Activated T-cell treated with anti-CD3 and anti-CD28 coated beads, Interleukin-2, amount 50 U/mL, for 24 hours (primary cell): ENCODE measurements around the gene VCAM1.
"Not testable (repeated sequence)": the region's sequence is repeated elsewhere in the genome, so short reads cannot be mapped to it uniquely, and the experiment has no call there.

Experiments
- DNase-seq: peaks from one replicate; pipeline ENCODE4 v3.0.0-alpha.2; 2020
- H3K27ac Mint-ChIP-seq: 2 replicates; pipeline ENCODE4 v1.8.0; 2020; ENCODE audit warnings: mild to moderate bottlenecking, mixed read lengths
- H3K27me3 Mint-ChIP-seq: 2 replicates; pipeline ENCODE4 v1.8.0; 2020; ENCODE audit warnings: mixed read lengths
- H3K36me3 Mint-ChIP-seq: 2 replicates; pipeline ENCODE4 v1.8.0; 2020; ENCODE audit warnings: low read depth, mixed read lengths
- H3K4me1 Mint-ChIP-seq: 2 replicates; pipeline ENCODE4 v1.8.0; 2020; ENCODE audit warnings: low read depth, mixed read lengths
- H3K4me3 Mint-ChIP-seq: 2 replicates; pipeline ENCODE4 v1.8.0; 2020; ENCODE audit warnings: mild to moderate bottlenecking, moderate library complexity, mixed read lengths
- H3K9me3 Mint-ChIP-seq: 2 replicates; pipeline ENCODE4 v1.8.0; 2020; ENCODE audit warnings: mixed read lengths

VCAM1 gene

GRCh38 chr1:100781728-100782127 lies 62.2 kb downstream of the VCAM1 start:
- H3K36me3 Mint-ChIP-seq, DNase-seq, H3K9me3 Mint-ChIP-seq, H3K4me1 Mint-ChIP-seq, H3K27me3 Mint-ChIP-seq, H3K4me3 Mint-ChIP-seq, H3K27ac Mint-ChIP-seq: not testable (repeated sequence)

- Mint-ChIP-seq H3K9me3 (peaks cover 7% of the 10 kb centered on the region), H3K4me1 (peaks cover 4% of the 10 kb centered on the region), H3K4me3 (no peak overlapping the region)
These were observed 63.0 kb downstream of the VCAM1 start for GRCh38 chr1:100782473-100783039.

GRCh38 chr1:100785470-100786052 lies 66.0 kb downstream of the VCAM1 start:
- H3K4me3 Mint-ChIP-seq = no peak overlapping the region
- H3K27ac Mint-ChIP-seq = no peak overlapping the region
- peaks cover 2% of the 10 kb centered on the region for H3K27me3 Mint-ChIP-seq
- peaks cover 7% of the 10 kb centered on the region for H3K9me3 Mint-ChIP-seq
- H3K36me3 Mint-ChIP-seq = no peaks in the 10 kb centered on the region
- no peak for DNase-seq
- peaks cover 4% of the 10 kb centered on the region for H3K4me1 Mint-ChIP-seq

More at GRCh38 chr1:100782473-100783039, 63.0 kb downstream of the VCAM1 start:
- H3K36me3 Mint-ChIP-seq = no peaks in the 10 kb centered on the region
- H3K27me3 Mint-ChIP-seq = no peaks in the 10 kb centered on the region
- H3K27ac Mint-ChIP-seq = no peak overlapping the region
- DNase-seq = no peak

- peaks cover 4% of the 10 kb centered on the region for H3K4me1 Mint-ChIP-seq
- no peaks in the 10 kb centered on the region for H3K36me3 Mint-ChIP-seq
- H3K27ac Mint-ChIP-seq = no peak overlapping the region
- no peak for DNase-seq
- peaks cover 4% of the 10 kb centered on the region for H3K9me3 Mint-ChIP-seq
- no peak overlapping the region for H3K4me3 Mint-ChIP-seq
- peaks cover 2% of the 10 kb centered on the region for H3K27me3 Mint-ChIP-seq
These were observed 67.3 kb downstream of the VCAM1 start for GRCh38 chr1:100786870-100787269.
